B cell (primary cell): ENCODE results near the gene RING1.

ENCODE experiments used
- EZH2 ChIP-seq: IDR thresholded peaks from 2 replicates; pipeline ENCODE4 v1.6.1; 2012; ENCODE audit warnings: borderline replicate concordance, low read depth, mild to moderate bottlenecking, moderate library complexity, low read length; ENCODE audit not compliant: insufficient read depth, poor library complexity, severe bottlenecking
- TF ChIP-seq, protein P1 (sequence below): fragments of 200-600 bp; IDR thresholded peaks from one replicate; pipeline ENCODE4 v1.8.0; 2022; ENCODE audit warnings: antibody characterized with exemption, mild to moderate bottlenecking

DNA sequence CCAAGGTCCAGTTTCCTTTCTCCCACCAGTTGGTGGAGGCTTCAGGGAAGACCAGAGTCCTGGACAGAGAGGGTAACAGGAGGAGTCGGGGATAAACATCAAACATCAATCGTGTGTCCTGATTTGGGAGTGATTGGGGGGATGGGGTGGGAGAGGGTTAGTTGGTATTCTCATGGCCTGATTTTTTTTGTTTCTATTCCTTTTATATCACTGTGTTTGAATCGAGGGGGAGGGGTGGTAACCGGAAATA lies 4.2 kb upstream of the RING1 start:
- TF ChIP-seq, protein P1, sequence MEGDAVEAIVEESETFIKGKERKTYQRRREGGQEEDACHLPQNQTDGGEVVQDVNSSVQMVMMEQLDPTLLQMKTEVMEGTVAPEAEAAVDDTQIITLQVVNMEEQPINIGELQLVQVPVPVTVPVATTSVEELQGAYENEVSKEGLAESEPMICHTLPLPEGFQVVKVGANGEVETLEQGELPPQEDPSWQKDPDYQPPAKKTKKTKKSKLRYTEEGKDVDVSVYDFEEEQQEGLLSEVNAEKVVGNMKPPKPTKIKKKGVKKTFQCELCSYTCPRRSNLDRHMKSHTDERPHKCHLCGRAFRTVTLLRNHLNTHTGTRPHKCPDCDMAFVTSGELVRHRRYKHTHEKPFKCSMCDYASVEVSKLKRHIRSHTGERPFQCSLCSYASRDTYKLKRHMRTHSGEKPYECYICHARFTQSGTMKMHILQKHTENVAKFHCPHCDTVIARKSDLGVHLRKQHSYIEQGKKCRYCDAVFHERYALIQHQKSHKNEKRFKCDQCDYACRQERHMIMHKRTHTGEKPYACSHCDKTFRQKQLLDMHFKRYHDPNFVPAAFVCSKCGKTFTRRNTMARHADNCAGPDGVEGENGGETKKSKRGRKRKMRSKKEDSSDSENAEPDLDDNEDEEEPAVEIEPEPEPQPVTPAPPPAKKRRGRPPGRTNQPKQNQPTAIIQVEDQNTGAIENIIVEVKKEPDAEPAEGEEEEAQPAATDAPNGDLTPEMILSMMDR = no peak
- TF ChIP-seq EZH2 = no peak
